ENCODE measurements around the gene MUSTN1. TPM values are rescaled to one million over a fixed set of nuclear protein-coding genes. Genes with fewer than 3 reads are reported as not detected.
A peak's percentile ranks its signal among the peaks of the same experiment; 100 is the strongest.

MUSTN1 gene
- total RNA-seq, 2 donors from 2014 or later = 3.2 to 4.2 TPM

GRCh38 chr3:52789746-52790040 lies 45.1 kb downstream of the MUSTN1 start:
- no peak for TF ChIP-seq CTCF (conservative IDR thresholded peaks at IDR 0.05)
- no peaks in the 10 kb centered on the region for H3K27me3 ChIP-seq (ENCODE audit: control insufficient read depth, insufficient read depth, low read length, poor library complexity, severe bottlenecking)
- H3K4me3 Mint-ChIP-seq = no peak overlapping the region
- no peaks in the 10 kb centered on the region for H3K36me3 Mint-ChIP-seq (ENCODE audit: low read depth)
- H3K27ac Mint-ChIP-seq = no peak overlapping the region
- no peaks in the 10 kb centered on the region for H3K4me1 Mint-ChIP-seq
- H3K9me3 Mint-ChIP-seq = no peaks in the 10 kb centered on the region
- WGBS, 2 experiments (ENCODE audit: insufficient coverage in 1 of 2, insufficient read length in 1 of 2) = 93 to 100% methylated on average over 5 to 6 of the region's 6 CpGs
- no peaks in the 10 kb centered on the region for H3K36me3 ChIP-seq (ENCODE audit: control insufficient read depth, insufficient read depth, low read length)
- DNase-seq = no peak
- no peaks in the 10 kb centered on the region for H3K9me3 ChIP-seq (ENCODE audit: control insufficient read depth, low read length)
- H3K4me1 ChIP-seq (ENCODE audit: control insufficient read depth, insufficient read depth, low read length) = no peaks in the 10 kb centered on the region
- H3K9ac ChIP-seq (ENCODE audit: extremely low read depth, low read length, poor library complexity, severe bottlenecking) = no peak overlapping the region
- H3K27ac ChIP-seq (ENCODE audit: low read depth, low read length) = no peak overlapping the region
- H3K4me3 ChIP-seq (ENCODE audit: low read length) = no peak overlapping the region
- no peaks in the 10 kb centered on the region for H3K27me3 Mint-ChIP-seq (ENCODE audit: insufficient read depth)

GRCh38 chr3:52788890-52789745 lies 45.7 kb downstream of the MUSTN1 start:
- no peaks in the 10 kb centered on the region for H3K27me3 Mint-ChIP-seq (ENCODE audit: insufficient read depth)
- H3K4me1 ChIP-seq (ENCODE audit: control insufficient read depth, insufficient read depth, low read length) = no peaks in the 10 kb centered on the region
- no peak overlapping the region for H3K4me3 ChIP-seq (ENCODE audit: low read length)
- WGBS, 2 experiments (ENCODE audit: insufficient coverage in 1 of 2, insufficient read length in 1 of 2) = 90% methylated on average over 15 to 16 of the region's 16 CpGs
- H3K4me3 Mint-ChIP-seq = no peak overlapping the region
- H3K9me3 Mint-ChIP-seq = no peaks in the 10 kb centered on the region
- no peaks in the 10 kb centered on the region for H3K9me3 ChIP-seq (ENCODE audit: control insufficient read depth, low read length)
- H3K27ac ChIP-seq (ENCODE audit: low read depth, low read length) = no peak overlapping the region
- no peak overlapping the region for H3K9ac ChIP-seq (ENCODE audit: extremely low read depth, low read length, poor library complexity, severe bottlenecking)
- no peaks in the 10 kb centered on the region for H3K36me3 Mint-ChIP-seq (ENCODE audit: low read depth)
- no peak for TF ChIP-seq CTCF (conservative IDR thresholded peaks at IDR 0.05)
- H3K4me1 Mint-ChIP-seq = no peaks in the 10 kb centered on the region
- no peaks in the 10 kb centered on the region for H3K27me3 ChIP-seq (ENCODE audit: control insufficient read depth, insufficient read depth, low read length, poor library complexity, severe bottlenecking)
- H3K27ac Mint-ChIP-seq = no peak overlapping the region
- no peaks in the 10 kb centered on the region for H3K36me3 ChIP-seq (ENCODE audit: control insufficient read depth, insufficient read depth, low read length)
- no peak for DNase-seq

GRCh38 chr3:52787672-52788625 lies 46.9 kb downstream of the MUSTN1 start:
- Mint-ChIP-seq H3K9me3 (no peaks in the 10 kb centered on the region), H3K27me3 (ENCODE audit: insufficient read depth) (peaks cover under 1% of the 10 kb centered on the region), H3K4me1 (no peaks in the 10 kb centered on the region), H3K27ac (no peak overlapping the region), H3K36me3 (ENCODE audit: low read depth) (no peaks in the 10 kb centered on the region), H3K4me3 (no peak overlapping the region)
- no peak overlapping the region for H3K9ac ChIP-seq (ENCODE audit: extremely low read depth, low read length, poor library complexity, severe bottlenecking)
- H3K4me3 ChIP-seq (ENCODE audit: low read length) = no peak overlapping the region
- no peaks in the 10 kb centered on the region for H3K4me1 ChIP-seq (ENCODE audit: control insufficient read depth, insufficient read depth, low read length)
- DNase-seq = no peak
- no peaks in the 10 kb centered on the region for H3K36me3 ChIP-seq (ENCODE audit: control insufficient read depth, insufficient read depth, low read length)
- TF ChIP-seq CTCF (conservative IDR thresholded peaks at IDR 0.05) = peak; percentile 23
- H3K9me3 ChIP-seq (ENCODE audit: control insufficient read depth, low read length) = no peaks in the 10 kb centered on the region
- 85 to 96% methylated on average over 10 to 17 of the region's 17 CpGs for WGBS, 2 experiments (ENCODE audit: insufficient coverage in 1 of 2, insufficient read length in 1 of 2)
- H3K27ac ChIP-seq (ENCODE audit: low read depth, low read length) = no peak overlapping the region
- no peaks in the 10 kb centered on the region for H3K27me3 ChIP-seq (ENCODE audit: control insufficient read depth, insufficient read depth, low read length, poor library complexity, severe bottlenecking)
